ENCODE measurements around the gene SHC1.

The SHC1 gene

GRCh38 chr1:154972213-154972516, 1.6 kb upstream of the SHC1 start:
- no peak for DNase-seq

- no peak for DNase-seq
These were observed 923 bp upstream of the SHC1 start for GRCh38 chr1:154971341-154971998.

GRCh38 chr1:154969860-154970452, 591 bp downstream of the SHC1 start:
- DNase-seq: no peak

GRCh38 chr1:154969246-154969645, 1.3 kb downstream of the SHC1 start:
- DNase-seq: no peak

GRCh38 chr1:154968731-154969130, 1.8 kb downstream of the SHC1 start:
- DNase-seq: no peak

GRCh38 chr1:154967331-154967950, 3.1 kb downstream of the SHC1 start:
- DNase-seq: no peak

GRCh38 chr1:154966111-154966510, 4.4 kb downstream of the SHC1 start:
- no peak for DNase-seq

GRCh38 chr1:154964359-154964758, 6.2 kb downstream of the SHC1 start:
- DNase-seq: no peak

- DNase-seq: no peak
These were observed 6.9 kb downstream of the SHC1 start for GRCh38 chr1:154963643-154964042.

GRCh38 chr1:154962795-154963330, 7.7 kb downstream of the SHC1 start:
- no peak for DNase-seq

GRCh38 chr1:154962156-154962749, 8.3 kb downstream of the SHC1 start:
- DNase-seq: no peak

- DNase-seq: peak; percentile 58
These were observed 9.1 kb downstream of the SHC1 start, which contains the start of gene PYGO2 for GRCh38 chr1:154961207-154962155. PYGO2 (minus strand) TSS chr1:154961782; CDS start chr1:154961576, 206 bp downstream.

GRCh38 chr1:154960446-154961136, 10.0 kb downstream of the SHC1 start:
- no peak for DNase-seq

GRCh38 chr1:154959426-154959780, 11.1 kb downstream of the SHC1 start:
- no peak for DNase-seq

GRCh38 chr1:154958681-154959425, 11.7 kb downstream of the SHC1 start:
- no peak for DNase-seq

- DNase-seq: no peak
These were observed 12.5 kb downstream of the SHC1 start for GRCh38 chr1:154958036-154958435.

- DNase-seq: no peak
These were observed 13.4 kb downstream of the SHC1 start for GRCh38 chr1:154957091-154957657.

- DNase-seq: no peak
These were observed 14.0 kb downstream of the SHC1 start for GRCh38 chr1:154956544-154956941.

- peak; percentile 79 for DNase-seq
These were observed 14.6 kb downstream of the SHC1 start, which contains the start of gene PBXIP1 for GRCh38 chr1:154955718-154956543. PBXIP1 (minus strand) TSS chr1:154956099; CDS start chr1:154953721, 2,378 bp downstream.
